Fibroblast of skin of right biceps (primary cell): Measurements from ENCODE around the gene MYF6.

Source experiments
- DNase-seq: peaks from one replicate; pipeline ENCODE4 v3.0.0-alpha.2; 2013

The MYF6 gene

DNA sequence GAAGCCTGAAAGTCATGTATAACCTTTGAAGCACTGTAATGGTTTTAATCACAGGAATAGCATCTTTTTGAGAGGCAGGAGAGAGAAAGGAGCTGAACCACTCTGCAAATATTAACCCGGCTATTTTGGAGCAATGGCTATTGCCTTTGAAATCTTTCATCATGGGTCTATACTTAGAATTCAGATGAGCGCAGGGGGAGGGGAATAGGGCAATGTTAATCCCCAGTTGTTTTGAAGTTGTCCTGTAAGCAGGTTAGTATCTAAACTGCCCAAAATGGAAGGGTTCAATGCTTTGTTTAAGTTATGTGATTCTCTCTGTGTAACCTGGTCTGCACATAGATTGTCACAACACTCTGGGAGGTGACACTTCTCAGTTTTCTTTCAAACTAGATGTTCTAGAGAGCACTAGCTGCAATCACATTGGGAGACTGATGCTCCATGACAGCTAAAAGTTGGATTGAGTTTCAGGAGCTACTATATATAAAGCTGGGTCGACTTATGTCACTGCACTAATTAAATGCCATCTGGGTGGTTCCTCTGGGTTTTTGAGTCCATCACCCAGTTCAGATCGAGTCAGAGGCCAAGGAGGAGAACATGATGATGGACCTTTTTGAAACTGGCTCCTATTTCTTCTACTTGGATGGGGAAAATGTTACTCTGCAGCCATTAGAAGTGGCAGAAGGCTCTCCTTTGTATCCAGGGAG lies at the start of gene MYF6:
TSS of gene MYF6 (plus strand) at position 509 of the 704 bp plus-strand sequence. CDS start at position 595, 86 bp downstream.
- no peak for DNase-seq

DNA sequence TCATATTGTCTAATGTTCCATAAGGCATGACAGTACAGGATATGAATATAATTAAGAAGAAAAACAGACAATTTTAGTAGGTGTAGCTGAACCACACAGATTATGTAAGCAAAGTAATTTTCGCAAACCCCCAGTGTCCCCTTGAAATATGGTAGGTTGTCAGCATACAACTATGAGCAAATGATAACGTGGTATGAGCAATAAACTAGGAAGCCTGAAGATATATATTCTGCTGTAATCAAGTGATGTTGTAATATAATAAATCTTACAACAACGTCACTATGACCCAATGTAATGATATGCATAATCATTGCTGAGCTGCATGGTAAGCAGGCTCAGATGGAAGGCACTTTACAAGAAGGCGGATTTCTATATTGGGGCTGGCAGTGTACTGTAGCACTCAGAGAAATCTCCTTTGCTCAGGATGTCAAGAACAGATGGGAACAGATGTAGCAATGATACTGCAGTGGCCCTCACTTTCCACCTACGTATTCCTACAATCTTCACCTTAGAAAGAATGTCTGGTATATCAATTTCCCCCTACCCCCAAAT lies 47.8 kb upstream of the MYF6 start:
- DNase-seq = peak; percentile 12

DNA sequence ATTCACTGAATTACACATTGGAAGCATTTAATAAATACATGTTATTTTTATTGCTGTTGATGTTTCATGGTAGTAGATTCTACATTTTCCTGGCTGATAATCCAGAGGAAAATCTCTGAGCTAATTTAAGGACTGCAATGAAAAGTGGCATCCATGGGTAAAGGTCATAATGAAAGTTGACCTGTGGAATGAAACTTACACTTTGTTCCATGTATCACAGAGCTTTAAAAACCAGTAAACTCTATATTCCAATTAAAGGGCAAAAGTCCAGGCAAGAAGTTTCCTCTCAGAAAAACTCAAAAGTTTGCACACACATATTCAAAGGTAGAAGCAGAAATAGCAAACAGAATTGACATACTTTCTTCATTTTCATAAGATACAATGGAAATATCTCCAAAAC lies 44.8 kb upstream of the MYF6 start:
- DNase-seq = no peak

DNA sequence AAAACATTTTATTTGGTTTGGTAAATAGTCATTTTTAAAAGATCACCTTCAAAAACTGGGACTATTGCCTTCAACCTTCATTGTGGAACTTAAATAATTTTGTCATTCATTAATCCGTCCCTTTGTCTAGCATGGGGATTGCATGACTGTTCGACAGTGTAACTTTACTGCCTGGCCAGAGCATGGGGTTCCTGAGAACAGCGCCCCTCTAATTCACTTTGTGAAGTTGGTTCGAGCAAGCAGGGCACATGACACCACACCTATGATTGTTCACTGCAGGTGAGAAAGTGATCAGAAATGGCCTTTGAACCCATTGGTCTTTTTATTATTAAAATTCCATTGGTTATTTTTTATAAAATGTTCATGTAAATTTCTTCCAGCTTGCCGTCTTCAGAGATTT lies 37.2 kb upstream of the MYF6 start:
- no peak for DNase-seq

DNA sequence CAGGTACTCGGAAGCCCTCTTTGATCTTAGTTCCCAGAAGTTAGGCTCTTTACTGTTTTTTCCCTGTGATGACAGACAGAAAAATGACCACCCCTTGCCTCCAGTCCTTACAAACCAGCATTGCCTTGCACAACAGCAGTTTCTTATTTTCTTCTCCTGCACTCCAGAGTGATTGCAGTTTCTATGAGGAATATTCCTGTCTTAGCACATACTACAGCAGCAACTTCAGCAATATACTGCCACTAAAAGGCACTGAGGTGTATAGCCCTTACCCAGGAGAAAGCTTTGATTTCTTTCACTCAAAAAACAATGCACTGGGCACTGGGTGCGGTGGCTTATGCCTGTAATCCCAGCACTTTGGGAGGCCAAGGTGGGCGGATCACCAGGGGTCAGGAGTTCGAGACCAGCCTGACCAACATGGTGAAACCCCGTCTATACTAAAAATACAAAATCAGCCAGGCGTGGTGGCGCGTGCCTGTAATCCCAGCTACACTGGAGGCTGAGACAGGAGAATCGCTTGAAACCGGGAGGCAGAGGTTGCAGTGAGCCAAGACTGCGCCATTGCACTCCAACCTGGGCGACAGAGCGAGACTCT lies 31.3 kb upstream of the MYF6 start:
- DNase-seq = peak; percentile 23

DNA sequence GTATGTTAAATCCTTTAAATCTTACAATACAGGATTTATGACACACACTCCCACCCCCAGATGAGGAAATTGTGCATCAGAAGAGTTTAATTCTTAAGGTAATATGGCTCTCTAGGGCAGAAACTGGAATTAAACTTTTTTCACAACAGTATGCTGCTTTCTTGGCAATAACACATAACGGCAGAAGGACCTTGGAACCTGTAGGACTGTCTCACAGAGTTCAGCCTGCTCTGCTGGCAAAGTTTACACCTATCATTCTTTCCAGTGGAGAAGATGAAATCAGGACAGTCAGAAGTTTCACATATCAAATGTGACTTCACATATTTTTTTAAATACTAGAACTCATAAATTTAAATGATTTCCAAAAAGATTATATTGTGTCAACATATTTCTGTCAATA lies 30.6 kb upstream of the MYF6 start:
- no peak for DNase-seq

DNA sequence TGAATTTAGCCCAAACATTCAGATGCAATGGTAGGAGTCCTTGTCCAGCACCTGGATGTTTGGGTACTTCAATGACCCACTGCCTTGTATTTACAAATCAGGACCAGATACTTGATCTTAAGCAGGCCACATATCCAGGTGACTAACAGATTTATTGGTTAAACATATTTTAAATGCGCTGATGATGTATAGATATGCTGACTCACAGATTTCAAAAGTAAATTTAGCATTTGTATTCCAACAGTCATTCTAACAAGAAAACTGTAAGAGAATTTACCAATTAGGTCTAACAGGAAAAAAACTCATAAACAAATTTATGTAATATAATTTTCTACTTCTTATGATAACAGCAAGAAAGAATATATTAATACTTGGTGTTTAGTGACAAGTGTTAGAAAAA lies 29.4 kb upstream of the MYF6 start:
- DNase-seq = no peak

DNA sequence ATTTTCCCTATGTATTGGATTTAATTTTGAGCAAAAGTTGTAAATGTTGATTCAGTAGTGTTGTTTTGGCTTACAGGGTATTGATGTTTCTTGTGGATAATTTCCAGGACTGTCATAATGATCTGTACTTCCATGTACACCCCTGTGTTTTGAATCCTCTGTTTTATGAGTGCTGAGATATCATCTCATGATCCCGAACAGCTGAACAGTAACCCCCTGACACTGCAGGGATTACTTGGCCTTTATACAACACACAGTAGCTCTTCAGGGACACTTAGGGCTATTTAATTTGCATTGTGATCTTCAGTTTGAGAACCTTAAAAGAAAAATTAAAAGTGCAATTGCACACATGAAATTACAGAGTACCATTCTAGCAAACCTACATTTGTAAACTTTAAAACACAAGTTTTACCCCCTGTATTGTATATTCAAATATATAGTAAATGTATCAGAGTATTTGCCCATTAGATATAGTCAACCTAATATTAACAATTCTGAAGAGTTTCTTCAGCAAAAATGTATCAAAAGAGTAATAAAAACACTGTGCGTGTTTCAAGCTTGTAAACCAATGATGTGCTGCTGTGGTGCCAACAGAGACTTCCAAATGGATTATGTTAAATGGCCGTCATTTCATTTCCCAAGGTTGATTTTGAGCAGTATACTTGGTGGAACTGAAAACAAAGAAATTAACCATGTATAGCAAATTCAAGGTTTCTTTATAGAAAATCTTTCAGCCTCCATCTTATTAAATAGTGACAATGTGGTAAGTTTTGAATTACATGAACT lies 27.9 kb upstream of the MYF6 start:
- no peak for DNase-seq

DNA sequence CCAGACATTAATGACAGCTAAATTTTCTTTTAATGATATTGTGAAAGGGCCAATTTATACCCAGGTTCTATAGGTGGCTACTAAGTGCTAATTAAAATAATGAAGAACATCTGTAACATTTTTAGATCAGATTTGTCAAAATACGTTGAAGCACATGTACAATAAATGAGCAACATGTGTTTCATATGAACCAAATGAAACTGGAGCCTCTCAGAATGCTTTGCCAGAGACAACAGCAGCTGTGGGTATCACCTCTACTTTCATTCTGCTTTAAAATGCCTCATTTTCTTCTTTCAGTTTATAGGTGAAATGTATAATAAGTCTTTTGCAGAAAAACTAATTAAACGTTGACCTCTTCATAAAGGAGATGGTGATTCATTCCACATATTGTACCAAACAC lies 26.1 kb upstream of the MYF6 start:
- no peak for DNase-seq

DNA sequence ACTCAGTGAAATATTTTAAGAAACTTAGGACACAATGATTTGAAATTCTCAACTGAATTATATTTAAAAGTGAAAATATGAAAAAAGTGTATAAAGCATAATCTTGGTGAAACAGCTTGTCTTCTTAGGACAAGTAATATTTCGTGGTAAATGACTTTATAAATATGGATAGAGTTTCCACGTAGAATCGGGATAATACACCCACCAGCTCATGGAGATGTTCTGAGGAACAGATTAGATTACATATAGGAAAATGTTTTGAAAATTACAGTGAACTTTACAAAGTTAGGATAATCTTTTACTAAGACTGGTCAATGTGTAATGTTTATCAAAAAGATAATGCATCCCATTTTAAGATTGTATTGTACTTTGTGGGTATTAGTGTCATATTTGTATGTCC lies 25.6 kb upstream of the MYF6 start:
- no peak for DNase-seq

DNA sequence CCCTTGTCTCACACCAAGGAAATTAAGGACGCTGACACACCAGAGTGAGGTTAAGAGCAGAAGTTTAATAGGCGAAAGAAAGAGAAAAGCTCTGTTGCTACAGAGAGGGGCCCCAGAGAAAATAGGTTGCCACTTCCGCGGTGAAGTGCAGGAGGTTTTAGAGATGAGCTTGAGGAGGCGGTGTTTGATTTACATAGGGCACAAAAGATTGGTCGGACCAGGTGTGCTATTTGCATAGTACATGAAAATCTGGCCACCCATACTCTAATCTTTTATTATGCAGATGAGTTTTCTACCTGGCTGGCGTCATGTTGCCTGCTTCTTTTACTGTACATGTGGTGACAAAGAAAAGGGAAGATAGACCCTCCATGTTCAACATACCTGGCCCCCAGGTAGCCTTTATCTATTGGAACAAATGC lies 23.3 kb upstream of the MYF6 start:
- no peak for DNase-seq

DNA sequence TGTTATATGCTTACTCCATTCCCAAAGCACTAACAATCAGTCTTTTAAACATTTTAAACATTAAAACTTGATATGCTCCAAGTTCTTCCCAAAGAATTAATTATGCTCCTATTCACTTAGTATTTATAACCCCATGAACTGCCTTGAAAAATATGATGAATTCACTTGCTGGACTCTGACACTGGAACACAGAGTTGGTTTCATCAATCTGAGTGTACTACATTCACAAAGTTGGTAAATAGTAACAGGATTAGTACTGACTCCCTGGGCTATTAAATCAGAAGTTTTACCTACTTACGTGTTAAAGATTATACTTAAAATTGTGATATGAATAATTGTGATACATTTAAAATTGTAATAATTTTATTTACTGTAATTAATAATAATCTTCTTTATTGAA lies 17.3 kb upstream of the MYF6 start:
- no peak for DNase-seq

DNA sequence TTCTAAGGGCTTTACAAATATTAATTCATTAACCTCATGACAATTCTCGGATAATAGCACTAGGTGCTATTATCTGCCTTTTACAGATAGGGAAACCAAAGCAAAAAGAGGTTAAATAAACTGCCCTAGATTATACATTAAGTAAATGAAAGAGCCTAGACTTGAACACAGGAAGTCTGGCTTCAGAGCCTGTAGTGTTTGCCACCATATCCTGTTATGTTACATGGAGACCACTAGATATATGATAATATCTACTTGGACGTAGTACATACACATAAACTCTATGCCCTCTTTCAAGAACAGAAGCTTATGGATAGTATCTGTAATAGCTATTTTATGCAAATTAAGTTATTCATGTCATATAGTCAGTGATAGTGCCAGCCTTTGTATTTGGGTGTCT lies 16.9 kb upstream of the MYF6 start:
- DNase-seq = no peak

DNA sequence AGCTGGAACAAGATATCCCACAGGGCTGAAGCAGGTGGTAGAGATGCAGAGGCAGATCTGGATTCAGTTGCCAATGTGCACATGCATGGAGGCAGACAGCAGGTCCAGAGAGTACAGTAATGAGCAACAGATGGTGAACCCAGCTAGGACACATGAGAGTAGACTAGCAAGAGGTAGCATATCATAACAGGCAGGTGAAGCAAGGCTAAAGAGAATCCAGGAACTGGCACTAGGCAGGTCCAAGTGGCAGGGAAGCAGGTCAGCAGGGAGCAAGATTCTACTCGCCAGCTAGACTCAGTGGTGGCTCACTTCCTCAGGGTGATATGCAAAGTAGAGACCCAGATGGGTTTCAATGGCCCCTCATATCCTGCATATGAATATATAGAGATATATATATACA lies 15.3 kb upstream of the MYF6 start:
- no peak for DNase-seq

DNA sequence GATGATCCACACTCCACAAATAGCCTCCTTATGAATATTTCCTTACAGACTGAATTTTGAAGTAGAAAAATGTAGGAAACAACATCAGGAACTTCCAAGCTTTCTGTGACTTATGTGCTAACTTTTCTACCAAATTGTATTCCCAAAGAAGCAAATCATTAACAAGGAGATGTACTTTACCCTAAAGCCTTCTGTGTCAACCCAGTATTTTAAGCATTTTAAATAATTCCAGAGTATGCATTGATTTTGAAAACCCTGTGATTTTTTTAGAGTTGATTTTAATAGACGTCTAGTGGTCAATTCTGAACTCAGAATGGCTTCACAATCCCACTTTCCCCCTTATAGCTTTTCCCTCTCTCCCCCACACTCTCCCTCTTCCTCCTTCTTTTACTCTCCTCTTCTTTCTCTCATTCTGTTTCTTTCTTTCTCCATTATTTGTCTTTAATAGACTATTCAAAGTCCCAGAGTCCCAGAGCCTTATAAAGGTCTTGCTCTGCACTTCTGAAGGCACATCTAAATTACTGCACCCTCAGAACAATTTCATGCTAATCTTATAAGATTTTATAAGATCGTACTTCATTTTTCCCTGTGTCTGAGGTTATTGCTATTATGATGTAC lies 10.1 kb upstream of the MYF6 start:
- DNase-seq = no peak

DNA sequence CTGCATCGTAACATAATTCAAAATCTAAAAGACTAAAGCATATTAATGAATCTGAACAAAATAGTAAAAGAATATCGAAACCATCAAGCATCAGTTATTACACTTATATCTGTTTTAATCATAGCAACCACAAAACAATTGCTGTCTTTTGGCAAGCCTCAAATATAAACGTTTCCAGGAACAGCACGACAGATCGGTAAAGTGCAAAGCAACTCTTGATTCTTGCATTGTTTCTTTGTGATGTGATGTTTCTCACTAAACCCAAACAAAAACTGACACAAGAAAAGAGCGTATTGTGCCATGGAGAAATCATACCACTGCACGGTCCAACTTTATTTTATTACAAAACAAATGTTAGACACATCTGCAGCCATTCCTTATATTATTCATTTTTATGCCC lies 9.2 kb upstream of the MYF6 start:
- no peak for DNase-seq

DNA sequence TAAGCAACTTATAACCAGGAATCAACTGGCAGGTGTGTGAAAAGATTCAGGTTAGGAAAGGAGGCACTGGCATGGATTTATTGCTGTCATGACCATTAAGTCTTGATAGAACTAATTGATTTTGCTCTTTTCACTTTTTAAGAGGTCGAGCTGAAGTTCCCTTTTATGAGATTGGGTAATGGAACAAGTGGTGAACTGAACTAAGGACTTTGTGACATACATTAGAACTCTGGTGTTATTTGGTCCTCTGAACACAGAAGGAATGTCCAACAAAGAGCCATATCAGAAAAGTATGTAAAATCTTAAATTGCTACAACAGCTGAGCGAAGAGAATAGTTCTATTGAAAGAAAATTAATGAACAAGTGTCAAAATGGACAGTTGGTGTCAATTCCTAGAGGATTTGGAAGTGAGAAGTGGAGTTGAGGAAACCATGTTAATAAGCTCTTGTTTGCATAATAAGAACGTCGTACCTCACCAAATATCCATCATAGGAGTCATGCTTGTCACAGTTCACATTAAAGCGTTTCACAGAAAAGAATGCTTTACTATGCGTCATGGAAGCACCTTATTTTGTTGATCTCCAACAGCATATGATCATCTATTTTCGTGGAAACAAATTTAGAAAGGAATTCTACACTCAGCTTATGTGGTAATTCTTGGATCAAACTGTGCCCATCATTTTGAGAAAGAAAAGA lies 8.4 kb upstream of the MYF6 start:
- DNase-seq = no peak

DNA sequence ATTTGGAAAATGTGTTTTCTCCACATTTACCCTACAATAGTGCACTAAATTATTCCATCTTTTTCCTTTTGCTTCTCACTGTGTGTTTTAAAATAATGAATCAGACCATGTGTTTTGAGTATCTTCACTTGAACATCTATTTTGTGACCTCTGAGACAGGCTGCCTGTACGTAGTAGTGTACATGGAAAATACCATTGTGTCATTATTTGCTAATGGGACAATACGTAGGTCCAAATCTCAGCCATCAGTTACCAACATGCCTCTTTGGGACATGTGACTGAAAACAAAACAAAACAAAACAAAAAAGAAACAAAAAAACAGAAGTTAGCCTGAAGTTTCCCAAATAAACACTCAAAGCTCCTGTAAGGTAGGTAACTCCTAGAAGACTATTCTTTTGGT lies 7.1 kb upstream of the MYF6 start:
- no peak for DNase-seq

DNA sequence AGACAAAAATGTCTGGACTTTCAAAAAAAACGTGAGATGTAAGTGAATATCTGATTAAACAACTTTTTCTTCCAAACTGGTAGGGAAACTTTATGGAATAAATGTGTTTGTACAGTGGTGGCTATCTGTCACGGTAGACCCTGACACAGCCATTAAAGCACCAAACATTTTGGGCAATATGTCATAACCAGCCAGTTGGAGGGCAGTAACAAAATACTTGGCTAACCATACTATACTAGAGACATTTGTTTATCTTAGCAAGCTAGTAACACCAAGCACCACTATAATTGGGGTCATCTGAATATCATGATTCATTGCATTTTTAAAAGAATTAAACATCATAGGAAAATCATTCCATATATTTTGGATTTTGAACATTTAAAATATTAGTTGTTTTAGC lies 6.0 kb upstream of the MYF6 start:
- DNase-seq = peak; percentile 14

DNA sequence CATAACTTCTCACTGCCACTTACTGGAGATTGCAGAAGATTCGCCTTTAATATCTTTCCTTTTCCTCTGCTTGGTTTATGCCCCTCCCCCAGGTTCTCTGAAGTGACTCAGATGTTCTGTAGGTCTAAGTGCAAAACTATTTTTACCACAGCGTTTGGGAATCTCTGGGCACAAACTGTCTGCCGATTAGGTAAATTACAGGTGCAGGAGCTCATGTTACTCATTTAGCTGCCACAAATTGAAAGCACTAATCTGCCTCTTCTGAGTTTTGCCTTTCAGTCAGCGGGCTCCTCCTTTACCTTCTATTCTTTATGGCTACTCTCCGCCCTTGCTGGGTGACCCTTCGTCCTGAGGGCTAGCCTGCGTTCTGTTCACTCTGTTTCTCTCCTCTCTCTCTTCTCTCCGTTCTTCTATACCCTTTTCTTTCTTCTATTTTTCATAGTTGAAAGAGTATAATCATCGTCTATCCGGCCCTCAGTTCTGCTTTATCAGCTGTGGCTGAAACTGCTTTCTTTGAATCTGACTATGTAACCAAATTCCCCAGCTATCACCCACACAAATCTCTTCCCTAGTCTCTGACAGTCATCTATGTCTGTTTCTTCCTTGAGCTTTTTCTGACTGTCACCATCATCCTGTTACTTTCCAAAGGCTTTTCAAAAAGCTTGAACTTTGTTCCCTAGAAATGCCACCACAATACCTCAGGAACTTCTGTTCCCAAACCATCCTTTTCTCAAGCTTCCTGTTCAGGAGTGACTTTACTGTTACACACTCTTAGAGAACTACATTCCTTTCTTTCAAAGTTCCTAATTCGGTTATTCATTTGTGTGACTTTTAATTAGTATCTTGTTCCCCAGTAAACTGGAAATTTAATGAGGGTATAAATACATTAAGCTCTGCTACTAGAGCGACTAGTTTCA lies 4.3 kb upstream of the MYF6 start:
- DNase-seq = peak; percentile 85

DNA sequence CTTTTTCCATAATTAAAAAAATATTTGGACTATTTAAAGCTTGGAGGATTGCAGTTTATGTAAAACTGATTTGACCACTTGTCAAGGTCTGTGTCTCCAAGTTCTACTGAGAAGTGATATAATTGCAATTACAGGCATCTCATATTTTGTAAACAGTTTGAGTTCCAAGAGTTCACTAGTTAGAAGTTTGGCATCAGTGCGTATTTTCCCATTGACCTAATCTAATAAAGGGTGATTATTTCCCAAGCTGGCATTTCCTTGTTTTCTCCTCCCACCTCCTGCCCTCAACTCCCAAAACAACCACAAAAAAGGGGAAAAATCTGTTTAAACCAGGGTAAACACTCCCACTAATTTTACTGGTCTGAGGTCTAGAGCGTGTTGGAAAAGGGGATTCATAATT lies 3.0 kb upstream of the MYF6 start:
- no peak for DNase-seq

DNA sequence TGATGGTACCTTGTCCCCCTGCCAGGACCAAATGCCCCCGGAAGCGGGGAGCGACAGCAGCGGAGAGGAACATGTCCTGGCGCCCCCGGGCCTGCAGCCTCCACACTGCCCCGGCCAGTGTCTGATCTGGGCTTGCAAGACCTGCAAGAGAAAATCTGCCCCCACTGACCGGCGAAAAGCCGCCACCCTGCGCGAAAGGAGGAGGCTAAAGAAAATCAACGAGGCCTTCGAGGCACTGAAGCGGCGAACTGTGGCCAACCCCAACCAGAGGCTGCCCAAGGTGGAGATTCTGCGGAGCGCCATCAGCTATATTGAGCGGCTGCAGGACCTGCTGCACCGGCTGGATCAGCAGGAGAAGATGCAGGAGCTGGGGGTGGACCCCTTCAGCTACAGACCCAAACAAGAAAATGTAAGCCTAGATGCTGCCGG lies 410 bp downstream of the MYF6 start:
- DNase-seq = no peak
